Panc1 (cell line): Measurements from ENCODE around the gene DMRT3. TPM values are rescaled to one million over a fixed set of nuclear protein-coding genes. Genes with fewer than 3 reads are reported as not detected.

Experiments used
- ATAC-seq: fragments of 200-7000 bp; cut with Tn5 transposase; 2 replicates; pipeline ENCODE4 v1.9.1; 2020; ENCODE audit warnings: mild to moderate bottlenecking, moderate library complexity
- BruUV-seq: library from RNA; stranded (reverse); fragments of 400-500 nt; replicated peaks from 2 replicates; lab custom pipeline; 2021; lab: Mats Ljungman, UMichigan
- CTCF ChIA-PET: fragments of 300-600 bp; sonication (Branson Sonifier 250); formaldehyde crosslinking; loops from one replicate; lab custom pipeline; 2022; ENCODE audit warnings: antibody characterized with exemption; lab: Charles Lee
- POLR2A ChIA-PET: fragments of 300-600 bp; sonication (Branson Sonifier 250); formaldehyde crosslinking; loops from one replicate; lab custom pipeline; 2022; ENCODE audit warnings: antibody characterized with exemption; lab: Charles Lee
- DNase-seq: peaks from one replicate; pipeline ENCODE4 v3.0.0-alpha.2; 2010; ENCODE audit warnings: low read depth, low spot score
- H3K27ac ChIP-seq: 2 replicates; pipeline ENCODE4 v1.5.1; 2011; ENCODE audit warnings: mild to moderate bottlenecking, low read length, inconsistent platforms
- H3K27me3 ChIP-seq: fragments of 200-500 bp; sonication (Bioruptor generic); 2 replicates; pipeline ENCODE4 v1.6.0; 2014; ENCODE audit warnings: low read length, inconsistent platforms; ENCODE audit not compliant: control insufficient read depth, insufficient read depth
- H3K36me3 ChIP-seq: fragments of 200-500 bp; sonication (Bioruptor generic); 2 replicates; pipeline ENCODE4 v1.5.1; 2014; ENCODE audit warnings: inconsistent platforms, mild to moderate bottlenecking, low read length, moderate library complexity; ENCODE audit not compliant: control insufficient read depth, insufficient read depth
- H3K4me1 ChIP-seq: 2 replicates; pipeline ENCODE4 v1.5.1; 2011; ENCODE audit warnings: inconsistent platforms, mild to moderate bottlenecking, low read length, moderate library complexity; ENCODE audit not compliant: control insufficient read depth, insufficient read depth
- H3K4me3 ChIP-seq, 2 experiments: 2 replicates each; pipeline ENCODE4 v1.5.1; 2011 to 2012; ENCODE audit warnings: low read depth in 2 of 2, low read length in 2 of 2, mild to moderate bottlenecking in 2 of 2, inconsistent platforms in 1 of 2, moderate library complexity in 1 of 2
- H3K9me3 ChIP-seq: fragments of 200-500 bp; sonication (Bioruptor generic); 2 replicates; pipeline ENCODE4 v1.5.1; 2014; ENCODE audit warnings: low read depth, mild to moderate bottlenecking, inconsistent platforms, low read length, moderate library complexity; ENCODE audit not compliant: control insufficient read depth, insufficient read depth
- CTCF ChIP-seq: fragments of 450-650 bp; IDR thresholded peaks from 2 replicates; pipeline ENCODE4 v1.5.1; 2017; ENCODE audit warnings: mild to moderate bottlenecking
- POLR2AphosphoS5 ChIP-seq: IDR thresholded peaks from 2 replicates; pipeline ENCODE4 v1.6.1; 2012; ENCODE audit warnings: mild to moderate bottlenecking, low read depth, low read length, moderate library complexity
- REST ChIP-seq, 2 experiments: IDR thresholded peaks; 2 replicates each; pipeline ENCODE4 v1.6.1; 2011 to 2012; ENCODE audit warnings: low read depth in 2 of 2, control low read depth in 1 of 2, low read length in 1 of 2, mild to moderate bottlenecking in 1 of 2, moderate library complexity in 1 of 2; ENCODE audit not compliant: insufficient read depth in 1 of 2
- SIN3A ChIP-seq: IDR thresholded peaks from 2 replicates; pipeline ENCODE4 v1.6.1; 2012; ENCODE audit warnings: low read depth, mild to moderate bottlenecking, low read length, moderate library complexity, borderline replicate concordance; ENCODE audit not compliant: insufficient read depth
- TCF7L2 ChIP-seq: IDR thresholded peaks from 2 replicates; pipeline ENCODE4 v1.6.1; 2011; ENCODE audit warnings: mild to moderate bottlenecking, low read depth, low read length, inconsistent platforms
- in situ Hi-C: cut with HindIII; loops from 2 replicates; pipeline ENCODE4 v1.10.0; 2016; ENCODE audit warnings: low sequenced_read_pairs, low pct_unique_long_range_greater_than_20kb
- intact Hi-C: fragments of 100-400 bp; cut with micrococcal nuclease; formaldehyde crosslinking; loops from one replicate; pipeline ENCODE4 v1.10.0; 2022; ENCODE audit not compliant: unreplicated experiment
- total RNA-seq: library from RNA; stranded (reverse); gene quantifications from one replicate; pipeline ENCODE4 v1.2.1, GENCODE V29; 2021; ENCODE audit not compliant: unreplicated experiment

The DMRT3 gene
- total RNA-seq, 1 experiment from 2014 or later: not detected

- H3K4me1 ChIP-seq: no peaks in the 10 kb centered on the region
- in situ Hi-C loops: no loop called here
- no peaks in the 10 kb centered on the region for H3K27me3 ChIP-seq
- no peak for DNase-seq
- TF ChIP-seq SIN3A (no peak), TCF7L2 (no peak), REST (IDR thresholded peaks at IDR 0.05; ENCODE audit: insufficient read depth in 1 of 2, low read depth in 2 of 2, low read length in 1 of 2) (no peak), CTCF (no peak), POLR2AphosphoS5 (no peak)
- POLR2A ChIA-PET: no interaction called here
- no peak overlapping the region for H3K27ac ChIP-seq
- BruUV-seq: no TSS peak
- no peak for ATAC-seq
- CTCF ChIA-PET: no interaction called here
- H3K9me3 ChIP-seq: no peaks in the 10 kb centered on the region
- no peaks in the 10 kb centered on the region for H3K36me3 ChIP-seq
- intact Hi-C loops: no loop called here
- H3K4me3 ChIP-seq: no peak overlapping the region
Measured at GRCh38 chr9:1001838-1002237, 25.4 kb downstream of the DMRT3 start.

GRCh38 chr9:1002678-1003077, 26.2 kb downstream of the DMRT3 start:
- BruUV-seq: no TSS peak
- Histone ChIP-seq H3K27me3 (no peaks in the 10 kb centered on the region), H3K27ac (no peak overlapping the region), H3K4me3 (no peak overlapping the region), H3K36me3 (no peaks in the 10 kb centered on the region), H3K9me3 (no peaks in the 10 kb centered on the region), H3K4me1 (no peaks in the 10 kb centered on the region)
- TF ChIP-seq SIN3A (no peak), CTCF (no peak), POLR2AphosphoS5 (no peak), REST (IDR thresholded peaks at IDR 0.05; ENCODE audit: insufficient read depth in 1 of 2, low read depth in 2 of 2, low read length in 1 of 2) (no peak), TCF7L2 (no peak)
- no peak for DNase-seq
- CTCF ChIA-PET: interaction anchor here (0.6 kb wide), 1 partner anchor 135 kb away, joined by 5 read pairs; no protein-coding TSS in a partner anchor
- intact Hi-C loops: no loop called here
- ATAC-seq: no peak
- in situ Hi-C loops: no loop called here
- POLR2A ChIA-PET: no interaction called here
